ENCODE results near the gene BLMH.

- no peak for TF ChIP-seq EZH2 (IDR thresholded peaks at IDR 0.05; ENCODE audit: borderline replicate concordance, low read length)
- TF ChIP-seq, protein P1, sequence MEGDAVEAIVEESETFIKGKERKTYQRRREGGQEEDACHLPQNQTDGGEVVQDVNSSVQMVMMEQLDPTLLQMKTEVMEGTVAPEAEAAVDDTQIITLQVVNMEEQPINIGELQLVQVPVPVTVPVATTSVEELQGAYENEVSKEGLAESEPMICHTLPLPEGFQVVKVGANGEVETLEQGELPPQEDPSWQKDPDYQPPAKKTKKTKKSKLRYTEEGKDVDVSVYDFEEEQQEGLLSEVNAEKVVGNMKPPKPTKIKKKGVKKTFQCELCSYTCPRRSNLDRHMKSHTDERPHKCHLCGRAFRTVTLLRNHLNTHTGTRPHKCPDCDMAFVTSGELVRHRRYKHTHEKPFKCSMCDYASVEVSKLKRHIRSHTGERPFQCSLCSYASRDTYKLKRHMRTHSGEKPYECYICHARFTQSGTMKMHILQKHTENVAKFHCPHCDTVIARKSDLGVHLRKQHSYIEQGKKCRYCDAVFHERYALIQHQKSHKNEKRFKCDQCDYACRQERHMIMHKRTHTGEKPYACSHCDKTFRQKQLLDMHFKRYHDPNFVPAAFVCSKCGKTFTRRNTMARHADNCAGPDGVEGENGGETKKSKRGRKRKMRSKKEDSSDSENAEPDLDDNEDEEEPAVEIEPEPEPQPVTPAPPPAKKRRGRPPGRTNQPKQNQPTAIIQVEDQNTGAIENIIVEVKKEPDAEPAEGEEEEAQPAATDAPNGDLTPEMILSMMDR (conservative IDR thresholded peaks at IDR 0.05 in 1 of 2, IDR thresholded peaks at IDR 0.05 in 1 of 2; ENCODE audit: extremely low read depth in 1 of 2, insufficient read depth in 1 of 2, low read depth in 1 of 2, low read length in 2 of 2), result no peak
These were observed 71.3 kb downstream of the BLMH start for GRCh38 chr17:30220414-30220813.
